ENCODE data around the gene IGF2R.
"Not testable (repeated sequence)": the region's sequence is repeated elsewhere in the genome, so short reads cannot be mapped to it uniquely, and the experiment has no call there.

IGF2R gene

DNA sequence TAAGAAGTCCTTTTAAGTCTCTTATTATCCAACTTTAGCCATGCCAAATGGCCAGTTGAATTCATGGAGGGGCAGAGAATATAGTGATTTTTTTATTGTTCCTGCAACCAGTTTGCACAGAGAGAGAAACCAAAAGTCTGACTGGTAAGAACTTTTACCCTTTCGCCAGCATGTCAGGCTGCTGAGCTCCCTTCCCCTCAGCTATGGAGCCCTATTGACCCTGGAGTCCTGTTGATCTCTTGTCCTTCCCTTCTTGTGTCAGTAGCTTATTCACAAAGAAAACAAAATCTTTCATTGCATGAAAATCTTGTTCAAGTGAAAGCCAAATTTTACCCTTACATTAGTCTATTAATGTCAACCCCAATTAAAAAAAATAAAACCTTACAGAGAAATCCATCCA is 151.2 kb downstream of the IGF2R start:
- in situ Hi-C loops (cut with HindIII; ENCODE audit: low pct_ligation_motif_present, low pct_unique_long_range_greater_than_20kb, low sequenced_read_pairs), result no loop called here
- no peak for DNase-seq

DNA sequence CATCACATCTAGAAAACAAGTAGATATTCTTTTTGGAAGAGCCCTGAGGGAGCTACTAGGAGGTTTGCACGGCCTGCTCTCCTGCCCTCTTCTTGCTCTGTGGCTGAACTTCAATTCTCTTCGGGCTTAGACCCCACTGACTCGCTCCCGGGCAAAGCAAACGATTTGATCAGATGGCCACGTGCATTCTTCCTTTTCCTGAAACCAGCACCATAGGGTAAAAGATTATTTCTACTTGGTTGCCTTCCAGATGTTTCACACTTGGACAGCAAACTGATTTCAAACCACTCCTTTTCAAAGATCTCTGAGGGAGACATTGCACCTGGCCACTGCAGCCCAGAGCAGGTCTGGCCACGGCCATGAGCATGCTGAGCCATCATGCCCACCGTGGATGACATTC is 152.7 kb downstream of the IGF2R start, which contains the start of gene SLC22A1:
Gene SLC22A1, plus strand, starts transcription at position 258 of the 400 bp plus-strand sequence. Its CDS starts 121 bp downstream, at position 379.
- in situ Hi-C loops (cut with HindIII; ENCODE audit: low pct_ligation_motif_present, low pct_unique_long_range_greater_than_20kb, low sequenced_read_pairs), result no loop called here
- no peak for DNase-seq

DNA sequence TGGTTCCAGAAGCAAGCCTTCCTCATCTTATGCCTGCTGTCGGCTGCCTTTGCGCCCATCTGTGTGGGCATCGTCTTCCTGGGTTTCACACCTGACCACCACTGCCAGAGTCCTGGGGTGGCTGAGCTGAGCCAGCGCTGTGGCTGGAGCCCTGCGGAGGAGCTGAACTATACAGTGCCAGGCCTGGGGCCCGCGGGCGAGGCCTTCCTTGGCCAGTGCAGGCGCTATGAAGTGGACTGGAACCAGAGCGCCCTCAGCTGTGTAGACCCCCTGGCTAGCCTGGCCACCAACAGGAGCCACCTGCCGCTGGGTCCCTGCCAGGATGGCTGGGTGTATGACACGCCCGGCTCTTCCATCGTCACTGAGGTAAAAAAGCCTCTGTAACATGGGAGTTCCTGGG is 153.1 kb downstream of the IGF2R start:
- in situ Hi-C loops (cut with HindIII; ENCODE audit: low pct_ligation_motif_present, low pct_unique_long_range_greater_than_20kb, low sequenced_read_pairs), result no loop called here

DNA sequence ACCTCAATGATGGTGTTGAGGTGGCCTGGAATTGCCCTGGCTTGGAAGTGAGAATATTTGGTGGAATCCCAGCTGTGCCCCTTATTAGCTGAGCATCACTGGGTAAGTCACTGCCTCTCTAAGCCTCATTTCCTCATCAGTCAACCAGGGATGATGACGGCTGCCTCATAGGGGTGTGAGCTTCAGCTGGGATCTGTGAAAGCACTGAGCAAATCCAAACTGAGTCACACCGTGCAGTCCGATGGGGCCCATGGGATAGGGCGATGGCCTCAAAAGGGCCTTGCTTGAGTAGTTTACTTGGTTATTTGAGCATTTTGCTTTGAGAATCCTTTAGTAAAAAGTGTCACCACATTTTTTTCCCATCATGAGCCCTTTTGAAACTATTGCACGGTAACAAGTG is 153.9 kb downstream of the IGF2R start:
- no peak for DNase-seq
- in situ Hi-C loops (cut with HindIII; ENCODE audit: low pct_ligation_motif_present, low pct_unique_long_range_greater_than_20kb, low sequenced_read_pairs), result no loop called here

More for the DNA sequence above, 153.1 kb downstream of the IGF2R start:
- DNase-seq, result no peak

DNA sequence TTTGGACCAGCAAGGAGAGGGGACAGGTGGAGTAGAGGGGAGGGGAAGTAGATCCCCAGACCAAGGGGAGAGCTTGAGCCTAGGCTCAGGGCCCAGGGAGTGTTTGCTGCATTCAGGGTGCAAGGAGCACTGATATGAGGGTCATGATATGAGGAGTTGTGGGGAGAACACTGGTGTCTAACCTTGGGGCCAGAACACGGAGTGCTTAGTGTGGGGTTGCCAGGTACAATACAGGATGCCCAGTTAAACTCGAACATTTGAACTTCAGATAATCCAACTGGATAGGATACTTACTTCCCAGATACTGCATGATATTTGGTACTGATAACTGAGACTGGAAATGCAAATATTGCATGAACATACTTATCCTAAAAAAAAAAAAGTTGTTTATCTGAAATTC is 155.1 kb downstream of the IGF2R start:
- in situ Hi-C loops (cut with HindIII; ENCODE audit: low pct_ligation_motif_present, low pct_unique_long_range_greater_than_20kb, low sequenced_read_pairs), result no loop called here
- DNase-seq, result no peak

DNA sequence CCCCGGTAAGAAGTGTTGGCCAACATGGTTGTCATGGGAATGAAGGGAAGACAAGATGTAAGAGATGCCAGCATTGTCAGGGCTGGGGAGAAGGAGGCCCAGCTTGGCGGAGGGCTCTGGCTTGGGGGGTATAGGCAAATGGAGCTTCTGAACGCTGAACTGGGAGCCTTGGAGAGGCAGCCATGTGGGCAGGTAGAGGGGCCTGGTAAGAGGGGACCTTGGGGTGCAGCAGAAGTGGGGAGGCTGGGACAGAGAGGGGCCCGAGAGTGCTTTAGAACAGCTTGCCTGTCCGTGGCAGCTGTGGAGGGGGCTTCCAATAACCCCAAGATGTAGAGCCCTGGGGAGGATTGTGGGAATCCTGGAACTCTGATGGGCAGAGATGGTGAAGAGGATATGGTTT is 155.7 kb downstream of the IGF2R start:
- no peak for DNase-seq
- in situ Hi-C loops (cut with HindIII; ENCODE audit: low pct_ligation_motif_present, low pct_unique_long_range_greater_than_20kb, low sequenced_read_pairs), result no loop called here

DNA sequence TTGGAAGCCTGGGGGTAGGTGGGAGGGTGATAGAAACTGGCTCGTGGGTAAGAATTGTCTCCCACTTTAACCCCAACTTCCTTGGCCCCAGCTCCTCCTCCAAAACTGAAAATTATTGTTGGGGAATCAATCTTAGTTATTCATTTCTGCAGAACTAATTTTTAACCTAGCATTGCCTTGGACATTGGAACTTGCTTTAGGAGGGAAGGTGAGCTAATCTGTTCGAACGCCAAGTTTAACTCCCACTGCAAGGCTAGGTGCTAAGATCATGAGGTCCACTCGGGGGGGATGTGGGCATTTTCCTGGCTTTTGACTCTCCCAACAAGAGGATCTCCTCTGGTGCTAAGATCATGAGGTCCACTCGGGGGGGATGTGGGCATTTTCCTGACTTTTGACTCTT is 156.2 kb downstream of the IGF2R start:
- DNase-seq; in situ Hi-C loops (cut with HindIII; ENCODE audit: low pct_ligation_motif_present, low pct_unique_long_range_greater_than_20kb, low sequenced_read_pairs): not testable (repeated sequence)

- DNase-seq, result no peak
- in situ Hi-C loops (cut with HindIII; ENCODE audit: low pct_ligation_motif_present, low pct_unique_long_range_greater_than_20kb, low sequenced_read_pairs), result no loop called here
These were observed 158.6 kb downstream of the IGF2R start for GRCh38 chr6:160127270-160128124.

- in situ Hi-C loops (cut with HindIII; ENCODE audit: low pct_ligation_motif_present, low pct_unique_long_range_greater_than_20kb, low sequenced_read_pairs), result no loop called here
- no peak for DNase-seq
These were observed 159.3 kb downstream of the IGF2R start for GRCh38 chr6:160128125-160128683.

DNA sequence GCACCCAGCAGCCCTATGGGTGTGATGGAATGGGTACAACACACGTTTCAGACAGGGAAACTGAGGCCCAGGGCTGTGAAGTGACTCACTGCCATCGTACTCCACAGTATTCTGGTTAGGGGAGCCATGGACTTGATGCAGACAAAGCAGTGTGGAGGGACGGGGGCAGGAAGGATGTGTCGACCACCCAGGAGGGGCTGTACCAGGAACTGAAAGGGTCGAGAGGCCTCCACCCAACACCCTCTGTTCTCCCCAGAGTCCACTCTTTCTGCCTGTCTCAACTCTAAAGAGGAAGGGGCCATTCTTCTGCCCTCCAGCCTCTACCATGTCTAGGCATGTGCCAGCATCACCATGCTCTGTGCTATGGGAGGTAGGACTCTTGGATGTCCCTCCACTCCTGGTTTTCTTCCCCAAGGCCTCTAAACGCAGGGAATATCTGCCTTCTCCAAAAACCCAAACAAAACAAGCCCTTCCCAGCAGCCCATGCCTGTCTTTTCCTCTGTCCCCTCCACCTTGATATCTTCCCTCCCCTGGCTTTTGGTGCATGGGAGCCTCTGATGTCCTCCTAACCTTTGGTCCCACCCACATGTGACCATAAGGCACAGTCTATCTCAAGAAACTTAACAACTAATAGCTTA is 160.1 kb downstream of the IGF2R start:
- in situ Hi-C loops (cut with HindIII; ENCODE audit: low pct_ligation_motif_present, low pct_unique_long_range_greater_than_20kb, low sequenced_read_pairs), result no loop called here
- DNase-seq, result no peak

DNA sequence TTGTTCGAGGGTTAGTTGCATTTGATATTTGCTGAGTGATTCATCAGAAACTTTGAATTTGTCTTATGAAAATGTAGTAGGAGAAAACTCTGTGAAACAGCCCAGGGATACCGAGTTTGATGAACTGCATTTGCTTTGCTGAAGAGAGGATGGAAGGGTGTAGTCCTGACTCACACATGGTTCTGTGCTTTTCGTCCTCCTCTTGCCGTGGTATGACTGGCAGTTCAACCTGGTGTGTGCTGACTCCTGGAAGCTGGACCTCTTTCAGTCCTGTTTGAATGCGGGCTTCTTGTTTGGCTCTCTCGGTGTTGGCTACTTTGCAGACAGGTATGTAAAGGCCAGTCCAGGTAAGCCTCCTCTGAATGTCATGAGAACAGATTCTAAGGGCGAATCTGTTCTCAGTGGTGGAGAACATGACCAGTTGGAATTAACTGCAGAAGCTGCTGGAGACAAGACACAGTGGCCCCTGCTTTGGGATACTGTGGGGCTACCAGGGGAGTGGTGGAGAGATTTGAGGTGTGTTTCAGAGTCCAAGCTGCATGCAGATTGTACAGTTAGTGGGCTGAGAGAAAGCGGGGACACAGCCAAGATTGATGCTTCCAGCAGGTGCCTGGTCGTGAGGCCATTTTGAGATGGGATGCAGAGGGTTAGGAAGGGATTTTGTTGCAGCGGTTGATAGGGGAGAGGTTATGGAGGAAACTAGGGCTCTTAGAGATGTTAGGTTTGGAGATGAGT is 161.2 kb downstream of the IGF2R start:
- no peak for DNase-seq
- in situ Hi-C loops (cut with HindIII; ENCODE audit: low pct_ligation_motif_present, low pct_unique_long_range_greater_than_20kb, low sequenced_read_pairs), result no loop called here

DNA sequence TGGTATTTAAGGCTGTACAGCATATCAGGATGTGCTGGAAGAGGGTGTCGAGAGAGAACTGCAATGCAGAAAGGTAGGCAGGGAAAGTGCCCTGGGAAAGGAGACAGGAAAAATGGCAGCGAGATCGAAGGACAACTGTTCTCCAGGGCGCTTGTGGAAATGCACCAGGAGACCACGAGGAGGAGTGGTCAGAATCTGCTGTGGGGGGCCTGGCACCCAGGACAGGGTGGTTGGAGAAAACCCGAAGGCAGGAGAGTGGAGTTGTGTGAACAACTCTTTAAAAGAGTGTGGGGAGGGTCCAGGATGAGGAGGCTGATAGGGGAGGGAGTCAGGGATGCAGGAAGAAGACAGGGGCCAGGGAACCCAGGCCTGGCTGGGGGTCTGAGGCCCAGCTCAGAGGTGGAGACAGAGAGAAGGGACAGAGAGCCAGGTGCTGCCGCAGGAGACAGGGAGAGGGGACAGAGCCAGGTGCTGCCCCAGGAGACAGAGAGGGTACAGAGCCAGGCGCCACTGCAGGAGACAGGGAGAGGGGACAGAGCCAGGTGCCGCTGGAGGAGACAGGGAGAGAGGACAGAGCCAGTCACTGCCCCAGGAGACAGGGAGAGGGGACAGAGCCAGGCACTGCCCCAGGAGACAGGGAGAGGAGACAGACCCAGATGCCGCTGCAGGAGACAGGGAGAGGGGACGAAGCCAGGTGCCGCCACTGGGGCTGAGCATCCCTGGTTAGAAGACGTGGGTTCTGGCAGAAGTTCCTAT is 162.0 kb downstream of the IGF2R start:
- in situ Hi-C loops (cut with HindIII; ENCODE audit: low pct_ligation_motif_present, low pct_unique_long_range_greater_than_20kb, low sequenced_read_pairs), result no loop called here
- no peak for DNase-seq

DNA sequence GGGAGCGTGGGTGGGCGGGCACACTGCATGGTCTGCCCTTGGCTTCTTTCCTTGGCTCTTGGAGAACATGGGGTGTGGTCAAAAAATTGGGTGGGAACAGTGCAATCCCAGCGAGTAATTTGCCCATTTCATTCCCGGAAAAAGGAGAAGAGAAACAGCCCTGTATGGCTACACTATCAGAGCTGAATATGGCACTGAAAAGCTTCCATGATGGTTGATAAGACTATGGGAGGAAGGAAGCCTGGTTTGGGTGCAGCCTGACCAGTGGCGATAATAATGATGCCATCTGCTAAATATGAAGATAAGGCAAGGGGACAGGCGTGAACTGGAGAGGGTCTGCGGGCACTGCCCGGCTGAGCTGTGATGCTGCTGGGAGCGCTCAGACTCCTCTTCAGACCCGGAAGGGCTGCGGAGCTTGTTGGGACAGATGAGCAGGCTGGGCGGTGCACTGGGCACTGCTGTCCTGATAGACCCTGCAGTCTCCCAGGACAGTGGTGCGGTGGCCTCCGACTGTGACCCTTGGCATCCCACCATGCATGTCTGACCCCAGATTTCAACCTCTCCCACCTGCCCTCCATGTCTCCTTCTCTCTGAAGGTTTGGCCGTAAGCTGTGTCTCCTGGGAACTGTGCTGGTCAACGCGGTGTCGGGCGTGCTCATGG is 162.9 kb downstream of the IGF2R start:
- no peak for DNase-seq
- in situ Hi-C loops (cut with HindIII; ENCODE audit: low pct_ligation_motif_present, low pct_unique_long_range_greater_than_20kb, low sequenced_read_pairs), result no loop called here

DNA sequence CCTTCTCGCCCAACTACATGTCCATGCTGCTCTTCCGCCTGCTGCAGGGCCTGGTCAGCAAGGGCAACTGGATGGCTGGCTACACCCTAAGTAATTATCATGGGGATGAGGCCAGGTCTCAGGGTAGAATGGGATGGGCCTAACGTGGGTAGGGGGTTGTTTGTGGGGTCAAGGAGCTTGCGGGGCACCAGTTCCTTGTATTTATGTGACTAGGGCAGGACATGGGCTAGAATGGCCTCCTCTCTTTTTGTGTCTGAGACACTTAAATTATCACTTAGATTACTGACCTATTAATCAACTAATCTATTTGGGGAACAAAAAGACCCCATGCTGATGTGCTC is 163.4 kb downstream of the IGF2R start:
- in situ Hi-C loops (cut with HindIII; ENCODE audit: low pct_ligation_motif_present, low pct_unique_long_range_greater_than_20kb, low sequenced_read_pairs), result no loop called here
- DNase-seq, result no peak

DNA sequence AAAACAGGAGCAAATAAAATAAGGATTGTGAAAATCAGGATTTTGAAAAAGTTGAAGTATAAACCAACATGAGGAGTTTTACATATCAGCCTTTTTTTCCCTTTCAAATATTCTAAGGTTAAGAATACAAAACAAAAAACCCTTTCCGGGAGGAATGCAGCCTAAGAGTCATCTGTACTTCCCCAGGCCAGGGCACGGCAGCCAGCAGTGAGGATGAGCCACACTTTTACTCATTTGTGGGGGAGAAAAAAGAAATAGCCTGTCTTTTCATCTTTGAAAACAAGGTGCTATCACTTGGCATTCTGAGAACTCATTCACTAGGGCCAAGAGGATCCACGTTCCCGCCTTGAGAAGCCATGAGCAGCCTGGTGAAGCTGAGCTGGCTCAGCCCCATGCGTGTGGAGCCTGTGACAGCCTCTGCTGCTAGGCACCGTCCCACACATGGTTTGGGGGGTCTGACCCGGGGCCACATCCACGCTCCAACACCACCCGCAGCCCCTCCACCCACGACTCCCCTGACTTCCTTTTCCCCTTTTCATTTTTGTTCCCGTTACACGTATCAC is 164.0 kb downstream of the IGF2R start:
- DNase-seq, result no peak
- in situ Hi-C loops (cut with HindIII; ENCODE audit: low pct_ligation_motif_present, low pct_unique_long_range_greater_than_20kb, low sequenced_read_pairs), result no loop called here

- DNase-seq, result no peak
- in situ Hi-C loops (cut with HindIII; ENCODE audit: low pct_ligation_motif_present, low pct_unique_long_range_greater_than_20kb, low sequenced_read_pairs), result no loop called here
These were observed 164.8 kb downstream of the IGF2R start for GRCh38 chr6:160133441-160134336.

DNA sequence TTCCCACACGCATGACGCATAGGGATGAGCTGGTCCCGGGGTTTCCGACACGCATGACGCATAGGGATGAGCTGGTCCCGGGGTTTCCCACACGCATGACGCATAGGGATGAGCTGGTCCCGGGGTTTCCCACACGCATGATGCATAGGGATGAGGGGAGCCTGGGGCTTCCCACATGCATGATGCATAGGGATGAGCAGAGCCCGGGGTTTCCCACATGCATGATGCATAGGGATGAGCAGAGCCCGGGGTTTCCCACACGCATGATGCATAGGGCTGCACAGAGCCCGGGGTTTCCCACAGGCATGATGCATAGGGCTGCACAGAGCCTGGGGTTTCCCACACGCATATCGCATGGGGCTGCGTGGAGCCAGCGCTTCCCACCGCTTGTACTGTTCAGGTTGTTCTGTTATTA is 165.5 kb downstream of the IGF2R start:
- DNase-seq; in situ Hi-C loops (cut with HindIII; ENCODE audit: low pct_ligation_motif_present, low pct_unique_long_range_greater_than_20kb, low sequenced_read_pairs): not testable (repeated sequence)

All from ACHN (cell line).